ENCODE data around the gene PRSS33. TPM values are rescaled to one million over a fixed set of nuclear protein-coding genes. Genes with fewer than 3 reads are reported as not detected.

The PRSS33 gene
- total and polyA plus RNA-seq, 5 donors, result not detected

DNA sequence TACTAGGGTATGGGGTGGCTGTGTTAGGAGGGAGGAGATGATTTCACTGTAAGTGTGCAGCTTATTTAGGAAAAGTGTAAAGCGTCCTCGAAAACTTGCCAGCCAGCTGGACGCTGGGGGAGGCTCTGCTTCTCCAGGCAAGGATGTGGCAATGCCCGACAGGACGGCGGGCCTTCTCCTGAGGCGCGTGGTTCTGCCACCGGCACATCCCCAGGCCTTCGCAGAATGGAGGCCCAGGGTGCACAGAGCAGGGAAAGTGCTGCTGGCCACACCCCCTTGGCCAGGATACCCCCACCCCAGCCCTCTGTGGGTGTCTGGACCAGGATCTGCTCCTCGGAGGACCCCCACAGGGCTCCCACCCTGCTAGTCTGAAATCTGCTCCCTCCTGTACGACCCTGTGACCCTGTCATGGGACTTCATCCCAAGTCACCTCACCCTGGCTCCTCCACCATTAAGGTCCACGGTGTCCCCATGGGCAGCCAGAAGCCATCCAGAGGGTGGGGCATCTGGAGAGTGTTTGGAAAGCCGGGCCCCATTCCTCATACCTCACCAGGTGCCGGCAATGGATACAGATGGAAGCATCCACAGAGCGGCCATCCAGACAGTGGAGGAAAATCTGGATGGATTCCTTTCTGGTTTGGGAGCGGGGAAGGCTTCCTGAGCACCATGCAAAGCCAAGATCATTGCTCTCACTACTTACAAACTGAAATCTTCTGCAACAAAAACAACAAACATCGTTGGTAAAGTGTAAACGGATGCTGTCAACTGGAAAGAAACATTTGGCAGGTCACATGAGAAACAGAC lies 44.2 kb downstream of the PRSS33 start:
- H3K27ac ChIP-seq (ENCODE audit: low read length), result no peak overlapping the region
- ATAC-seq (no peak), DNase-seq (no peak)
- no peaks in the 10 kb centered on the region for H3K27me3 ChIP-seq (ENCODE audit: control insufficient read depth, insufficient read depth)
- intact Hi-C loops (cut with DNase I), result no loop called here
- WGBS, result 87% methylated on average over 19 of the region's 19 CpGs
- no peaks in the 10 kb centered on the region for H3K9me3 ChIP-seq (ENCODE audit: control insufficient read depth, low read length)
- no peaks in the 10 kb centered on the region for H3K4me1 ChIP-seq (ENCODE audit: control insufficient read depth, insufficient read depth, low read length)
- H3K4me3 ChIP-seq (ENCODE audit: low read length), result no peak overlapping the region

- ATAC-seq, result peak in 1 of 2 donors; percentile 5
- DNase-seq, result no peak
- Histone ChIP-seq H3K9me3 (ENCODE audit: control insufficient read depth, low read length) (no peaks in the 10 kb centered on the region), H3K4me3 (ENCODE audit: low read length) (no peak overlapping the region), H3K27ac (ENCODE audit: low read length) (no peak overlapping the region), H3K27me3 (ENCODE audit: control insufficient read depth, insufficient read depth) (no peaks in the 10 kb centered on the region), H3K4me1 (ENCODE audit: control insufficient read depth, insufficient read depth, low read length) (no peaks in the 10 kb centered on the region)
- WGBS, result 89% methylated on average over 12 of the region's 12 CpGs
- intact Hi-C loops (cut with DNase I), result no loop called here
Measured at GRCh38 chr16:2742323-2743006, 44.9 kb downstream of the PRSS33 start.

GRCh38 chr16:2741168-2741567 lies 46.2 kb downstream of the PRSS33 start:
- H3K27me3 ChIP-seq (ENCODE audit: control insufficient read depth, insufficient read depth), result no peaks in the 10 kb centered on the region
- intact Hi-C loops (cut with DNase I), result no loop called here
- H3K4me1 ChIP-seq (ENCODE audit: control insufficient read depth, insufficient read depth, low read length), result no peaks in the 10 kb centered on the region
- 86% methylated on average over 4 of the region's 4 CpGs for WGBS
- H3K27ac ChIP-seq (ENCODE audit: low read length), result no peak overlapping the region
- no peaks in the 10 kb centered on the region for H3K9me3 ChIP-seq (ENCODE audit: control insufficient read depth, low read length)
- DNase-seq (no peak), ATAC-seq (no peak)
- H3K4me3 ChIP-seq (ENCODE audit: low read length), result no peak overlapping the region

GRCh38 chr16:2740476-2740875 lies 46.9 kb downstream of the PRSS33 start:
- H3K4me1 ChIP-seq (ENCODE audit: control insufficient read depth, insufficient read depth, low read length), result no peaks in the 10 kb centered on the region
- ATAC-seq, result no peak
- intact Hi-C loops (cut with DNase I), result no loop called here
- no peaks in the 10 kb centered on the region for H3K9me3 ChIP-seq (ENCODE audit: control insufficient read depth, low read length)
- no peak overlapping the region for H3K4me3 ChIP-seq (ENCODE audit: low read length)
- 87% methylated on average over 6 of the region's 6 CpGs for WGBS
- no peak overlapping the region for H3K27ac ChIP-seq (ENCODE audit: low read length)
- DNase-seq, result no peak
- H3K27me3 ChIP-seq (ENCODE audit: control insufficient read depth, insufficient read depth), result no peaks in the 10 kb centered on the region

- Histone ChIP-seq H3K27me3 (ENCODE audit: control insufficient read depth, insufficient read depth) (no peaks in the 10 kb centered on the region), H3K4me3 (ENCODE audit: low read length) (no peak overlapping the region), H3K9me3 (ENCODE audit: control insufficient read depth, low read length) (no peaks in the 10 kb centered on the region), H3K4me1 (ENCODE audit: control insufficient read depth, insufficient read depth, low read length) (no peaks in the 10 kb centered on the region), H3K27ac (ENCODE audit: low read length) (no peak overlapping the region)
- WGBS, result 42% methylated on average over 8 of the region's 8 CpGs
- no peak for ATAC-seq
- no peak for DNase-seq
- intact Hi-C loops (cut with DNase I), result no loop called here
Measured at GRCh38 chr16:2739625-2740430, 47.5 kb downstream of the PRSS33 start.

DNA sequence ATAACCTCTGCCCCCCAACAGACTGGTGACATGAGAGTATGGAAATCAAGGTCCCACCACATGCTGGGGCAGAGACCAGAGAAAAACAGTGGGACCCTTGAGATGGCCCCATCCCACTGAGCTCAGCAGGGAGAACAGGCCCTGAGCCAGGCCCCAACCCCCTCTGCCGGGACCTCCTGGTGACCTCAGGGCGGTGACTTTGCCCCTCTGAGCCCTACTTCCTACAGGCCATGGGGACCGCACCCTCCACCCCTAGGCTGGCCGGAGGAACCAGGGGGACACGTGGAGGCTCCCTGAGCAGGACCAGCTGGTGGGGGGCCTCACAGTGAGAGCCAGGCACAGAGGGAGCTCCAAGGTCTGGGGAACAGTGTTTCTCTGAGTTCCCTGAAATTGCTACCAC lies 48.7 kb downstream of the PRSS33 start:
- no peak for ATAC-seq
- 68% methylated on average over 5 of the region's 5 CpGs for WGBS

GRCh38 chr16:2737895-2738418 lies 49.4 kb downstream of the PRSS33 start:
- ATAC-seq (no peak), DNase-seq (no peak)
- no peak overlapping the region for H3K4me3 ChIP-seq (ENCODE audit: low read length)
- intact Hi-C loops (cut with DNase I), result no loop called here
- no peaks in the 10 kb centered on the region for H3K9me3 ChIP-seq (ENCODE audit: control insufficient read depth, low read length)
- H3K27me3 ChIP-seq (ENCODE audit: control insufficient read depth, insufficient read depth), result no peaks in the 10 kb centered on the region
- WGBS, result 84% methylated on average over 7 of the region's 7 CpGs
- no peaks in the 10 kb centered on the region for H3K4me1 ChIP-seq (ENCODE audit: control insufficient read depth, insufficient read depth, low read length)
- no peak overlapping the region for H3K27ac ChIP-seq (ENCODE audit: low read length)

More for the DNA sequence above, 48.7 kb downstream of the PRSS33 start:
- Histone ChIP-seq H3K9me3 (ENCODE audit: control insufficient read depth, low read length) (no peaks in the 10 kb centered on the region), H3K27me3 (ENCODE audit: control insufficient read depth, insufficient read depth) (no peaks in the 10 kb centered on the region), H3K4me1 (ENCODE audit: control insufficient read depth, insufficient read depth, low read length) (no peaks in the 10 kb centered on the region), H3K27ac (ENCODE audit: low read length) (no peak overlapping the region), H3K4me3 (ENCODE audit: low read length) (no peak overlapping the region)
- no peak for DNase-seq
- intact Hi-C loops (cut with DNase I), result no loop called here

DNA sequence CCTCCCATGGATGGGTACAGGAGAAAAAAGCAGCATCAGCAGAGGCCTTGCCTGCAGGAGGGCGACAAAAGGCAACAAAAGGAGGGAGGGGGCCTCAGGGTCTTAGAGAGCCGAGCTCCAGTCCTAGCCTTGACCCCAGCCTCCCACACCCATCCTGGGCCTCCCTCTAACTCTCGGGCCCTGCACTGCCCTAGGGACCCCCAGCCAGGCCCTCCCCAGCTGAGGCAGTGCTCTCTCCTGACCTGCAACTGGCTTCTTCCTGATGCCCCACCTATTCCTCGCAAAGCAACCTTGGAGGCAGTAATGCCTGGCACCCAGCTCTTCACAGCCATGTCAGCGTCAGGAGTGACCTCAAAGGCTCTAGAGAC lies 50.1 kb downstream of the PRSS33 start:
- intact Hi-C loops (cut with DNase I), result no loop called here
- WGBS, result 86% methylated on average over 5 of the region's 5 CpGs

DNA sequence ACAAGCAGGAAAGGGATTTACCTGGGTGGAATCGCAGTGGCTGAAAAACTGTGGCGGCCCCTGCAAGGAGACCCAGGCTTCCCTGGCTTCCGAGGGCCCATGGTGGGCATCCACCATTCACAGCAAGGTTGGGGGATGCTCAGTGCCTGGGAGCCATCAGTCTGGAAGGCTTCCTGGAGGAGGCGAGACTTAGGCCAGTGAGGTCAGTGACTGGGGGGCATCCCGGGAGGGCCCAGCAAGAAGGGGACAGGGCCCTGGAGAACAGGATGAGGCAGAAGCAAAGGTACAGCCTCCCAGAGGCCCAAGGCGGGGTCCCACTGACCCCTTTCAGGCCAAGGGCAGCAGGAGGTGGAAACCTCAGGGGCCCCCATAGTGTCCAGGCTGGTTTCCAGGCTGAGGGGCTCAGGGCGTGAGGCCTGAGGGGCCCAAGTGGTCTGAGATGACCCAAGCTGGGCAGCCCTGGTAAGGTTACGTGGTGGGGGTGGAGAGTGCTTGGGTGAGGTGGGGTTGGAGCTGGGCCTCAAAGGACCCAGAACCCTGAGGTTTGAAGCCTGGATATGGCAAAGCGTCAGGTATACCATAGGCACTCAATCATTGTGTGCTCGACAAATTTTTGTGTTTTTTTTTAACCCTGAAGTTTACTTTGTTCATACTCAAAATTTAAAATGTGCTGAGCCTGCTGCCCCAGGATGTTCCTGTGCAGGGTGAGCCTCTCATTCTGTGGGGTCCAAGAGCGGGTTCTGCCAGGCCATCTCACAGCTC lies 50.7 kb downstream of the PRSS33 start:
- Histone ChIP-seq H3K4me3 (ENCODE audit: low read length) (no peak overlapping the region), H3K9me3 (ENCODE audit: control insufficient read depth, low read length) (no peaks in the 10 kb centered on the region), H3K27ac (ENCODE audit: low read length) (no peak overlapping the region), H3K27me3 (ENCODE audit: control insufficient read depth, insufficient read depth) (no peaks in the 10 kb centered on the region), H3K4me1 (ENCODE audit: control insufficient read depth, insufficient read depth, low read length) (no peaks in the 10 kb centered on the region)
- ATAC-seq (no peak), DNase-seq (no peak)
- intact Hi-C loops (cut with DNase I), result no loop called here
- 88% methylated on average over 11 of the region's 11 CpGs for WGBS

More for the DNA sequence above, 50.1 kb downstream of the PRSS33 start:
- H3K4me3 ChIP-seq (ENCODE audit: low read length), result no peak overlapping the region
- ATAC-seq (no peak), DNase-seq (no peak)
- H3K27ac ChIP-seq (ENCODE audit: low read length), result no peak overlapping the region
- H3K9me3 ChIP-seq (ENCODE audit: control insufficient read depth, low read length), result no peaks in the 10 kb centered on the region
- no peaks in the 10 kb centered on the region for H3K27me3 ChIP-seq (ENCODE audit: control insufficient read depth, insufficient read depth)
- H3K4me1 ChIP-seq (ENCODE audit: control insufficient read depth, insufficient read depth, low read length), result no peaks in the 10 kb centered on the region

GRCh38 chr16:2734844-2735515 lies 52.4 kb downstream of the PRSS33 start:
- intact Hi-C loops (cut with DNase I), result no loop called here
- Histone ChIP-seq H3K27me3 (ENCODE audit: control insufficient read depth, insufficient read depth) (no peaks in the 10 kb centered on the region), H3K9me3 (ENCODE audit: control insufficient read depth, low read length) (no peaks in the 10 kb centered on the region), H3K4me3 (ENCODE audit: low read length) (no peak overlapping the region), H3K27ac (ENCODE audit: low read length) (no peak overlapping the region), H3K4me1 (ENCODE audit: control insufficient read depth, insufficient read depth, low read length) (no peaks in the 10 kb centered on the region)
- 75% methylated on average over 10 of the region's 10 CpGs for WGBS
- no peak for DNase-seq
- ATAC-seq, result no peak
